Endothelial cell of umbilical vein (primary cell): Measurements from ENCODE around the gene WARS2.

Experiments used
- EZH2 ChIP-seq: IDR thresholded peaks from 2 replicates; pipeline ENCODE4 v1.6.1; 2012; ENCODE audit warnings: borderline replicate concordance, low read depth, mild to moderate bottlenecking, moderate library complexity, low read length, inconsistent platforms; ENCODE audit not compliant: severe bottlenecking
- FOS ChIP-seq: IDR thresholded peaks from 2 replicates; pipeline ENCODE4 v1.6.1; 2011; ENCODE audit warnings: mild to moderate bottlenecking, low read length, moderate library complexity, borderline replicate concordance; ENCODE audit not compliant: insufficient read depth
- GATA2 ChIP-seq: IDR thresholded peaks from 2 replicates; pipeline ENCODE4 v1.7.0; 2011; ENCODE audit warnings: low read depth, mild to moderate bottlenecking, moderate library complexity, mixed read lengths, low read length; ENCODE audit not compliant: insufficient read length, insufficient read depth
- JUN ChIP-seq: IDR thresholded peaks from 2 replicates; pipeline ENCODE4 v1.6.1; 2011; ENCODE audit warnings: borderline replicate concordance, low read depth; ENCODE audit not compliant: insufficient read length, insufficient read depth
- MYC ChIP-seq: IDR thresholded peaks from one replicate; pipeline ENCODE4 v1.6.1; 2011; ENCODE audit warnings: mild to moderate bottlenecking, low read depth, low read length
- POLR2A ChIP-seq: IDR thresholded peaks from 2 replicates; pipeline ENCODE4 v1.6.1; 2012; ENCODE audit warnings: low read depth, mild to moderate bottlenecking, control low read depth, low read length
- POLR2AphosphoS5 ChIP-seq: IDR thresholded peaks from 2 replicates; pipeline ENCODE4 v1.6.1; 2012; ENCODE audit warnings: low read depth, mild to moderate bottlenecking, control low read depth, low read length, moderate library complexity; ENCODE audit not compliant: insufficient read depth
- TF ChIP-seq, protein P1 (sequence below), 2 donors: IDR thresholded peaks; 1 replicate in 1 of 2; 2 replicates in 1 of 2; pipeline ENCODE4 v1.5.1; 2011; ENCODE audit warnings: low read length in 2 of 2, mild to moderate bottlenecking in 2 of 2, moderate library complexity in 2 of 2, control low read depth in 1 of 2, inconsistent platforms in 1 of 2, low read depth in 1 of 2; ENCODE audit not compliant: insufficient read depth in 1 of 2; ENCODE audit errors: extremely low read depth in 1 of 2
- TF ChIP-seq, protein P2 (sequence below): IDR thresholded peaks from 2 replicates; pipeline ENCODE4 v1.6.1; 2011; ENCODE audit not compliant: insufficient read depth, insufficient read length

DNA sequence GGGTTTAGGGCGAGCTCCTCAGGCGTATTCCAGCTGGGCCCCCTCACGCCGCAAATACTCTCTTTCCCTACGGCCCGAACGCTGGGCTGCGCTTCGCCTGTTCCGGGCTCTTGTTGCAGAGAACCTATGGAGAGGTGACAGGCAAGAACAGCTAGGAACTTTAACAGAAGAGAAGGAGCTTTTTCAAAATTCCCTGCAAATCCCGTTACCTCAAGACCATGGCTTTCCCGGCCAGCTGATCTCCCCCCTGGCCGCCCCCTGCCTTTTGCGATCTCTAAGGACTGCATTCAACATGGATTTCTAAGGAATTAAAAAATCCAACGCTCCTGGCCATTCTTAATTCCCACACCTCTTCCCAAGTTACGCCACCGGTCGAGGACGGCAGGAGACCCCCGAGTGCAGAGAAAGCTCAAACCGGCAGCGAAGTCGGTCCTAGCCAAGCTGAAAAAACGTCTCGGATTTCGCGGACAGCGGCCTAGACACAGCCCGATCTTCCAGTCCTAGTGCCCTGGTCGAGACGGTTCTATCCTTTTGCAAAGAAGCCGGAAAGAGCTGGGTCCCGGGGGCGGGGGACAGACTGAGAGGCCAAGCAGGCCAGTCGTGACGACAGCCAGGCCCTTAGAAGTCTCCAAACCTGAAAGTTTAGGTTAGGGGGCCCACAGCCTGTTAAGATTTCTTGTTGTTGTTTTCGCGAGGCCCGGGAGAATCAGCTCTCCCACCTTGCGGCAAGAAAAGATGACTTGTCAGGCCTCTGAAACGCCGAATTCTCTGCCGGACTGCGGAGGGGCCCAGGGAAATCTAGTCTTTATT is 151.2 kb downstream of the WARS2 start:
- TF ChIP-seq, protein P1, sequence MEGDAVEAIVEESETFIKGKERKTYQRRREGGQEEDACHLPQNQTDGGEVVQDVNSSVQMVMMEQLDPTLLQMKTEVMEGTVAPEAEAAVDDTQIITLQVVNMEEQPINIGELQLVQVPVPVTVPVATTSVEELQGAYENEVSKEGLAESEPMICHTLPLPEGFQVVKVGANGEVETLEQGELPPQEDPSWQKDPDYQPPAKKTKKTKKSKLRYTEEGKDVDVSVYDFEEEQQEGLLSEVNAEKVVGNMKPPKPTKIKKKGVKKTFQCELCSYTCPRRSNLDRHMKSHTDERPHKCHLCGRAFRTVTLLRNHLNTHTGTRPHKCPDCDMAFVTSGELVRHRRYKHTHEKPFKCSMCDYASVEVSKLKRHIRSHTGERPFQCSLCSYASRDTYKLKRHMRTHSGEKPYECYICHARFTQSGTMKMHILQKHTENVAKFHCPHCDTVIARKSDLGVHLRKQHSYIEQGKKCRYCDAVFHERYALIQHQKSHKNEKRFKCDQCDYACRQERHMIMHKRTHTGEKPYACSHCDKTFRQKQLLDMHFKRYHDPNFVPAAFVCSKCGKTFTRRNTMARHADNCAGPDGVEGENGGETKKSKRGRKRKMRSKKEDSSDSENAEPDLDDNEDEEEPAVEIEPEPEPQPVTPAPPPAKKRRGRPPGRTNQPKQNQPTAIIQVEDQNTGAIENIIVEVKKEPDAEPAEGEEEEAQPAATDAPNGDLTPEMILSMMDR (IDR thresholded peaks at IDR 0.05; ENCODE audit: extremely low read depth in 1 of 2, insufficient read depth in 1 of 2, low read depth in 1 of 2, low read length in 2 of 2), result no peak
- TF ChIP-seq POLR2A, result no peak
- TF ChIP-seq, protein P2, sequence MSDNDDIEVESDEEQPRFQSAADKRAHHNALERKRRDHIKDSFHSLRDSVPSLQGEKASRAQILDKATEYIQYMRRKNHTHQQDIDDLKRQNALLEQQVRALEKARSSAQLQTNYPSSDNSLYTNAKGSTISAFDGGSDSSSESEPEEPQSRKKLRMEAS, result no peak
- no peak for TF ChIP-seq POLR2AphosphoS5
- peak; percentile 84 for TF ChIP-seq EZH2
- no peak for TF ChIP-seq MYC
- TF ChIP-seq JUN, result no peak
- no peak for TF ChIP-seq GATA2
- no peak for TF ChIP-seq FOS
